B cell (primary cell): ENCODE results near the gene CCDC88C.

Experiments used
- CTCF ChIP-seq: fragments of 200-600 bp; IDR thresholded peaks from one replicate; pipeline ENCODE4 v1.8.0; 2022; ENCODE audit warnings: antibody characterized with exemption, mild to moderate bottlenecking
- EZH2 ChIP-seq: IDR thresholded peaks from 2 replicates; pipeline ENCODE4 v1.6.1; 2012; ENCODE audit warnings: borderline replicate concordance, low read depth, mild to moderate bottlenecking, moderate library complexity, low read length; ENCODE audit not compliant: insufficient read depth, poor library complexity, severe bottlenecking

- TF ChIP-seq CTCF (no peak), EZH2 (no peak)
These were observed 122.3 kb downstream of the CCDC88C start for GRCh38 chr14:91295276-91295845.
